H9 (cell line): Measurements from ENCODE around the gene MAP3K7CL. TPM values are rescaled to one million over a fixed set of nuclear protein-coding genes. Genes with fewer than 3 reads are reported as not detected.

Experiments used
- DNase-seq: peaks from one replicate; pipeline ENCODE4 v3.0.0-alpha.2; 2017
- H2AFZ ChIP-seq: one replicate; pipeline ENCODE4 v1.6.1; 2013; ENCODE audit warnings: mild to moderate bottlenecking, low read length, control low read depth, moderate library complexity
- H2AK5ac ChIP-seq: 2 replicates; pipeline ENCODE4 v1.6.1; 2013; ENCODE audit warnings: low read length, control low read depth, mixed read lengths; ENCODE audit not compliant: insufficient read length
- H2BK120ac ChIP-seq: one replicate; pipeline ENCODE4 v1.6.1; 2013; ENCODE audit warnings: low read depth, mild to moderate bottlenecking, low read length, control low read depth, inconsistent platforms; ENCODE audit not compliant: poor library complexity, severe bottlenecking
- H2BK12ac ChIP-seq: 2 replicates; pipeline ENCODE4 v1.6.1; 2013; ENCODE audit warnings: low read length, control low read depth, mixed read lengths, low read depth; ENCODE audit not compliant: insufficient read length
- H2BK15ac ChIP-seq: 2 replicates; pipeline ENCODE4 v1.6.1; 2013; ENCODE audit warnings: low read depth, low read length, control low read depth
- H2BK20ac ChIP-seq: one replicate; pipeline ENCODE4 v1.6.1; 2013; ENCODE audit warnings: low read depth, mild to moderate bottlenecking, low read length, control low read depth, inconsistent platforms; ENCODE audit not compliant: poor library complexity, severe bottlenecking
- H2BK5ac ChIP-seq: 2 replicates; pipeline ENCODE4 v1.6.1; 2013; ENCODE audit warnings: low read length, control low read depth, mixed read lengths; ENCODE audit not compliant: insufficient read length
- H3K14ac ChIP-seq: 2 replicates; pipeline ENCODE4 v1.6.1; 2013; ENCODE audit warnings: low read length, control low read depth; ENCODE audit not compliant: insufficient read depth
- H3K18ac ChIP-seq: 2 replicates; pipeline ENCODE4 v1.6.1; 2013; ENCODE audit warnings: low read depth, mild to moderate bottlenecking, mixed read lengths, low read length, control low read depth; ENCODE audit not compliant: insufficient read length
- H3K23ac ChIP-seq: 2 replicates; pipeline ENCODE4 v1.6.1; 2013; ENCODE audit warnings: low read length, control low read depth, mixed read lengths, low read depth; ENCODE audit not compliant: insufficient read length
- H3K23me2 ChIP-seq: 2 replicates; pipeline ENCODE4 v1.6.1; 2013; ENCODE audit warnings: low read depth, mild to moderate bottlenecking, mixed read lengths, low read length, control low read depth; ENCODE audit not compliant: insufficient read length, poor library complexity, severe bottlenecking
- H3K27ac ChIP-seq: 2 replicates; pipeline ENCODE4 v1.5.1; 2013; ENCODE audit warnings: low read length, control low read depth, mixed read lengths, low read depth; ENCODE audit not compliant: insufficient read length
- H3K27me3 ChIP-seq: 2 replicates; pipeline ENCODE4 v1.6.1; 2013; ENCODE audit warnings: low read length, control low read depth, inconsistent platforms; ENCODE audit not compliant: insufficient read depth
- H3K4ac ChIP-seq: 2 replicates; pipeline ENCODE4 v1.6.1; 2013; ENCODE audit warnings: low read depth, mild to moderate bottlenecking, control low read depth, inconsistent platforms, low read length, moderate library complexity
- H3K4me1 ChIP-seq: 2 replicates; pipeline ENCODE4 v1.6.1; 2013; ENCODE audit warnings: low read length, control low read depth, inconsistent platforms; ENCODE audit not compliant: insufficient read depth
- H3K4me2 ChIP-seq: 2 replicates; pipeline ENCODE4 v1.6.1; 2013; ENCODE audit warnings: low read length, control low read depth, mixed read lengths; ENCODE audit not compliant: insufficient read length, insufficient read depth
- H3K56ac ChIP-seq: 2 replicates; pipeline ENCODE4 v1.6.1; 2013; ENCODE audit warnings: low read depth, mild to moderate bottlenecking, mixed read lengths, low read length, control low read depth; ENCODE audit not compliant: insufficient read length
- H3K79me1 ChIP-seq: 2 replicates; pipeline ENCODE4 v1.6.1; 2013; ENCODE audit warnings: low read depth, mild to moderate bottlenecking, moderate library complexity, low read length, control low read depth, inconsistent platforms; ENCODE audit not compliant: insufficient read depth, poor library complexity, severe bottlenecking
- H3K79me2 ChIP-seq: 2 replicates; pipeline ENCODE4 v1.6.1; 2013; ENCODE audit warnings: low read length, control low read depth, inconsistent platforms; ENCODE audit not compliant: insufficient read depth
- H3K9ac ChIP-seq: 2 replicates; pipeline ENCODE4 v1.6.1; 2013; ENCODE audit warnings: low read length, control low read depth, mixed read lengths; ENCODE audit not compliant: insufficient read length; ENCODE audit errors: extremely low read depth
- H3K9me3 ChIP-seq: one replicate; pipeline ENCODE4 v1.6.1; 2013; ENCODE audit warnings: low read depth, low read length, inconsistent platforms; ENCODE audit not compliant: control insufficient read depth
- H3T11ph ChIP-seq: one replicate; pipeline ENCODE4 v1.6.1; 2013; ENCODE audit warnings: mild to moderate bottlenecking, low read length, control low read depth, inconsistent platforms
- H4K20me1 ChIP-seq: one replicate; pipeline ENCODE4 v1.6.1; 2013; ENCODE audit not compliant: control insufficient read depth, insufficient read length, insufficient read depth
- H4K5ac ChIP-seq: 2 replicates; pipeline ENCODE4 v1.6.1; 2013; ENCODE audit warnings: low read depth, mild to moderate bottlenecking, mixed read lengths, low read length, control low read depth; ENCODE audit not compliant: insufficient read length
- H4K8ac ChIP-seq: replicated peaks from 2 replicates; pipeline ENCODE4 v1.6.1; 2013; ENCODE audit warnings: low read length, control low read depth, mixed read lengths, low read depth; ENCODE audit not compliant: insufficient read length
- H4K91ac ChIP-seq: 2 replicates; pipeline ENCODE4 v1.6.1; 2013; ENCODE audit warnings: low read depth, mild to moderate bottlenecking, moderate library complexity, mixed read lengths, low read length, control low read depth; ENCODE audit not compliant: insufficient read length
- H3K27ac Mint-ChIP-seq, 3 experiments: 2 replicates in 2 of 3; 3 replicates in 1 of 3; pipeline ENCODE4 v1.8.0; 2020 to 2021; ENCODE audit warnings: mixed read lengths in 3 of 3, mild to moderate bottlenecking in 1 of 3, moderate library complexity in 1 of 3
- H3K27me3 Mint-ChIP-seq: 2 replicates; pipeline ENCODE4 v1.8.0; 2021; ENCODE audit warnings: low read depth, mild to moderate bottlenecking, moderate library complexity, mixed read lengths
- H3K36me3 Mint-ChIP-seq, 3 experiments: 2 replicates in 2 of 3; 3 replicates in 1 of 3; pipeline ENCODE4 v1.8.0; 2020 to 2021; ENCODE audit warnings: low read depth in 3 of 3, mixed read lengths in 3 of 3; ENCODE audit not compliant: insufficient read depth in 1 of 3
- H3K4me1 Mint-ChIP-seq, 2 experiments: 2 replicates each; pipeline ENCODE4 v1.8.0; 2020; ENCODE audit warnings: mixed read lengths in 2 of 2
- H3K4me3 Mint-ChIP-seq, 2 experiments: 2 replicates in 1 of 2; 3 replicates in 1 of 2; pipeline ENCODE4 v1.8.0; 2020 to 2021; ENCODE audit warnings: mild to moderate bottlenecking in 2 of 2, mixed read lengths in 2 of 2, moderate library complexity in 1 of 2
- H3K9me3 Mint-ChIP-seq, 2 experiments: 2 replicates in 1 of 2; 3 replicates in 1 of 2; pipeline ENCODE4 v1.8.0; 2020; ENCODE audit warnings: mild to moderate bottlenecking in 2 of 2, mixed read lengths in 2 of 2, moderate library complexity in 1 of 2
- CTCF ChIP-seq: fragments of 200-600 bp; sonication (generic); conservative IDR thresholded peaks from 3 replicates; pipeline ENCODE4 v1.8.0; 2021; ENCODE audit warnings: antibody characterized with exemption, mild to moderate bottlenecking
- WGBS: extraction: QIAGEN DNeasy Blood & Tissue Kit; methylation state at CpG from one replicate; pipeline ENCODE4 v1.1.7; 2013; ENCODE audit warnings: missing lambda C conversion rate, low lambda C conversion rate, mixed read lengths; ENCODE audit not compliant: insufficient read length; ENCODE audit errors: extremely low coverage; 5-methylcytosine and 5-hydroxymethylcytosine counted together
- long read RNA-seq: library from polyadenylated mRNA; unstranded; transcript quantifications from one replicate; pipeline ENCODE4 v2.0.0, GENCODE V29; 2020
- total RNA-seq: library from RNA; stranded (reverse); gene quantifications from 2 replicates; pipeline ENCODE4 v1.2.1, GENCODE V29; 2021

Gene MAP3K7CL
- total RNA-seq, result not detected in 2 replicates
- long read RNA-seq, result 0 reads

- Histone ChIP-seq H2BK5ac (no peak within 1 kb of the TSS), H3K79me1 (no peaks in the 10 kb centered on the region), H3K23ac (no peak within 1 kb of the TSS), H3K18ac (no peak within 1 kb of the TSS), H3K23me2 (no peaks in the 10 kb centered on the region), H3K79me2 (no peaks in the 10 kb centered on the region), H2AFZ (no peak within 1 kb of the TSS), H3K56ac (no peak within 1 kb of the TSS), H4K20me1 (no peaks in the 10 kb centered on the region), H4K5ac (no peak within 1 kb of the TSS), H3K27me3 (no peaks in the 10 kb centered on the region; the same call in 1 of the 2 replicates), H3K4me2 (no peak within 1 kb of the TSS), H2BK20ac (no peak within 1 kb of the TSS), H3T11ph (no peak within 1 kb of the TSS), H3K27ac (no peak within 1 kb of the TSS), H3K9me3 (no peaks in the 10 kb centered on the region), H3K4ac (no peak within 1 kb of the TSS), H2BK120ac (no peak within 1 kb of the TSS), H3K14ac (no peak within 1 kb of the TSS), H2BK15ac (no peak within 1 kb of the TSS), H3K4me1 (no peaks in the 10 kb centered on the region), H2AK5ac (no peak within 1 kb of the TSS), H3K9ac (no peak within 1 kb of the TSS), H4K91ac (no peak within 1 kb of the TSS), H4K8ac (no peak within 1 kb of the TSS), H2BK12ac (no peak within 1 kb of the TSS)
- DNase-seq, result no peak
- H3K27ac Mint-ChIP-seq, result no peak within 1 kb of the TSS; a peak in 1 of 7 replicates
- no peak for TF ChIP-seq CTCF
- H3K4me1 Mint-ChIP-seq, result peaks cover 9 to 14% of the 10 kb centered on the region in 2 experiments
- H3K9me3 Mint-ChIP-seq, result peaks cover 6 to 8% of the 10 kb centered on the region in 2 experiments; a peak in 2 of 5 replicates
- H3K27me3 Mint-ChIP-seq, result peaks cover 63% of the 10 kb centered on the region
- H3K4me3 Mint-ChIP-seq, result no peak within 1 kb of the TSS
- no CpG with 5 or more reads among the region's 12 CpGs for WGBS
- H3K36me3 Mint-ChIP-seq, result peaks cover 0 to 1% (median 0%) of the 10 kb centered on the region in 3 experiments; a peak in 1 of 7 replicates
These were observed at the start of gene MAP3K7CL for GRCh38 chr21:29130270-29130969. Gene MAP3K7CL (plus strand): TSS chr21:29130644. CDS start chr21:29133345, 2,701 bp downstream.
